Measurements from ENCODE around the gene THEMIS2.

The THEMIS2 gene

GRCh38 chr1:27835046-27835445 is 37.3 kb upstream of the THEMIS2 start:
- no peak for TF ChIP-seq OSR1 (CRISPR knock-in tag; IDR thresholded peaks at IDR 0.05)
- no peak for ATAC-seq

- ATAC-seq = no peak
Observed at GRCh38 chr1:27835501-27835900, 36.8 kb upstream of the THEMIS2 start.

GRCh38 chr1:27849951-27850350 is 22.4 kb upstream of the THEMIS2 start:
- TF ChIP-seq ESRRG (CRISPR knock-in tag; IDR thresholded peaks at IDR 0.05) (no peak), ZC3H10 (CRISPR knock-in tag; IDR thresholded peaks at IDR 0.05) (no peak), RARB (CRISPR knock-in tag; IDR thresholded peaks at IDR 0.05) (no peak), SNAI2 (CRISPR knock-in tag; IDR thresholded peaks at IDR 0.05) (no peak), CREB5 (CRISPR knock-in tag; IDR thresholded peaks at IDR 0.05; ENCODE audit: low read depth) (no peak), ZFP3 (CRISPR knock-in tag; IDR thresholded peaks at IDR 0.05) (no peak), ZNF8 (CRISPR knock-in tag; IDR thresholded peaks at IDR 0.05) (no peak), BACH2 (CRISPR knock-in tag; IDR thresholded peaks at IDR 0.05; ENCODE audit: borderline replicate concordance) (no peak), TCF4 (CRISPR knock-in tag; IDR thresholded peaks at IDR 0.05; ENCODE audit: borderline replicate concordance) (no peak), CSRNP3 (CRISPR knock-in tag; IDR thresholded peaks at IDR 0.05) (no peak), TOX (CRISPR knock-in tag; IDR thresholded peaks at IDR 0.05; ENCODE audit: borderline replicate concordance) (no peak), ISL1 (CRISPR knock-in tag; IDR thresholded peaks at IDR 0.05) (no peak), ARNTL (CRISPR knock-in tag; IDR thresholded peaks at IDR 0.05; ENCODE audit: borderline replicate concordance, low read depth) (no peak), PATZ1 (CRISPR knock-in tag; IDR thresholded peaks at IDR 0.05; ENCODE audit: borderline replicate concordance) (no peak)
- ATAC-seq = no peak

More at GRCh38 chr1:27835501-27835900, 36.8 kb upstream of the THEMIS2 start:
- TF ChIP-seq ZC3H10 (CRISPR knock-in tag; IDR thresholded peaks at IDR 0.05) (no peak), TCF4 (CRISPR knock-in tag; IDR thresholded peaks at IDR 0.05; ENCODE audit: borderline replicate concordance) (no peak), SNAI2 (CRISPR knock-in tag; IDR thresholded peaks at IDR 0.05) (no peak), OSR1 (CRISPR knock-in tag; IDR thresholded peaks at IDR 0.05) (no peak), CREB5 (CRISPR knock-in tag; IDR thresholded peaks at IDR 0.05; ENCODE audit: low read depth) (no peak), TOX (CRISPR knock-in tag; IDR thresholded peaks at IDR 0.05; ENCODE audit: borderline replicate concordance) (no peak), ZNF70 (CRISPR knock-in tag; IDR thresholded peaks at IDR 0.05) (no peak), ARNTL (CRISPR knock-in tag; IDR thresholded peaks at IDR 0.05; ENCODE audit: borderline replicate concordance, low read depth) (no peak)

- no peak for ATAC-seq
Observed at GRCh38 chr1:27855085-27855484, 17.3 kb upstream of the THEMIS2 start.

More at GRCh38 chr1:27855085-27855484, 17.3 kb upstream of the THEMIS2 start:
- TF ChIP-seq CSDC2 (CRISPR knock-in tag; IDR thresholded peaks at IDR 0.05) (no peak), OSR1 (CRISPR knock-in tag; IDR thresholded peaks at IDR 0.05) (no peak), PPARA (CRISPR knock-in tag; IDR thresholded peaks at IDR 0.05; ENCODE audit: borderline replicate concordance) (no peak), BACH2 (CRISPR knock-in tag; IDR thresholded peaks at IDR 0.05; ENCODE audit: borderline replicate concordance) (no peak), CREB5 (CRISPR knock-in tag; IDR thresholded peaks at IDR 0.05; ENCODE audit: low read depth) (no peak), ESRRG (CRISPR knock-in tag; IDR thresholded peaks at IDR 0.05) (no peak), ARNTL (CRISPR knock-in tag; IDR thresholded peaks at IDR 0.05; ENCODE audit: borderline replicate concordance, low read depth) (no peak), TCF4 (CRISPR knock-in tag; IDR thresholded peaks at IDR 0.05; ENCODE audit: borderline replicate concordance) (no peak), ISL1 (CRISPR knock-in tag; IDR thresholded peaks at IDR 0.05) (no peak), TSHZ2 (CRISPR knock-in tag; IDR thresholded peaks at IDR 0.05) (no peak), ZNF70 (CRISPR knock-in tag; IDR thresholded peaks at IDR 0.05) (no peak), ZFP3 (CRISPR knock-in tag; IDR thresholded peaks at IDR 0.05) (no peak)
